Caco-2 (cell line): ENCODE measurements around the gene NFKBIA. TPM values are rescaled to one million over a fixed set of nuclear protein-coding genes. Genes with fewer than 3 reads are reported as not detected.

Source experiments
- BruUV-seq: library from RNA; stranded (reverse); fragments of 400-500 nt; replicated peaks from 2 replicates; lab custom pipeline; 2021; lab: Mats Ljungman, UMichigan
- CTCF ChIA-PET: fragments of 300-600 bp; sonication (Branson Sonifier 250); formaldehyde crosslinking; loops from one replicate; lab custom pipeline; 2022; ENCODE audit warnings: antibody characterized with exemption; lab: Charles Lee
- POLR2A ChIA-PET: fragments of 300-600 bp; sonication (Branson Sonifier 250); formaldehyde crosslinking; loops from one replicate; lab custom pipeline; 2022; ENCODE audit warnings: antibody characterized with exemption; lab: Charles Lee
- DNase-seq, 2 experiments: peaks; one replicate each; pipeline versions ENCODE4 v3.0.0 to v3.0.0-alpha.2; 2020 to 2022
- H3K27me3 ChIP-seq: replicated peaks from 2 replicates; pipeline ENCODE4 v1.6.0; 2011; ENCODE audit warnings: low read length; ENCODE audit not compliant: control insufficient read depth, insufficient read depth
- H3K36me3 ChIP-seq: 2 replicates; pipeline ENCODE4 v1.5.1; 2011; ENCODE audit warnings: low read length; ENCODE audit not compliant: control insufficient read depth, insufficient read depth
- H3K4me1 ChIP-seq: fragments of 250-450 bp; sonication (Bioruptor Pico); 2 replicates; pipeline ENCODE4 v1.5.1; 2020; ENCODE audit warnings: mild to moderate bottlenecking
- H3K4me3 ChIP-seq: 2 replicates; pipeline ENCODE4 v1.5.1; 2011; ENCODE audit warnings: low read depth, mild to moderate bottlenecking, control low read depth, low read length
- H3K9me3 ChIP-seq: fragments of 250-450 bp; sonication (Bioruptor Pico); 2 replicates; pipeline ENCODE4 v1.5.1; 2020; ENCODE audit warnings: mild to moderate bottlenecking, moderate library complexity
- H3K27ac Mint-ChIP-seq: one replicate; pipeline ENCODE4 v1.8.0; 2022; ENCODE audit warnings: mixed read lengths; ENCODE audit not compliant: unreplicated experiment
- H3K27me3 Mint-ChIP-seq: one replicate; pipeline ENCODE4 v1.8.0; 2022; ENCODE audit warnings: mixed read lengths; ENCODE audit not compliant: insufficient read depth, unreplicated experiment
- H3K36me3 Mint-ChIP-seq: one replicate; pipeline ENCODE4 v1.8.0; 2022; ENCODE audit warnings: mild to moderate bottlenecking, mixed read lengths; ENCODE audit not compliant: insufficient read depth, unreplicated experiment
- H3K4me1 Mint-ChIP-seq: one replicate; pipeline ENCODE4 v1.8.0; 2022; ENCODE audit warnings: low read depth, mixed read lengths; ENCODE audit not compliant: unreplicated experiment
- H3K4me3 Mint-ChIP-seq: one replicate; pipeline ENCODE4 v1.8.0; 2022; ENCODE audit warnings: mild to moderate bottlenecking, moderate library complexity, mixed read lengths; ENCODE audit not compliant: unreplicated experiment
- H3K9me3 Mint-ChIP-seq: one replicate; pipeline ENCODE4 v1.8.0; 2022; ENCODE audit warnings: mixed read lengths; ENCODE audit not compliant: unreplicated experiment
- CTCF ChIP-seq, 2 experiments: fragments of 200-600 bp in 1 of 2; IDR thresholded peaks; 1 replicate in 1 of 2; 2 replicates in 1 of 2; pipeline versions ENCODE4 v1.5.1 to v1.8.0; 2011 to 2022; ENCODE audit warnings: antibody characterized with exemption in 1 of 2, control low read depth in 1 of 2, inconsistent platforms in 1 of 2, low read depth in 1 of 2, low read length in 1 of 2, mild to moderate bottlenecking in 1 of 2, moderate library complexity in 1 of 2; ENCODE audit not compliant: insufficient read depth in 1 of 2, severe bottlenecking in 1 of 2, unreplicated experiment in 1 of 2
- intact Hi-C: fragments of 100-400 bp; cut with micrococcal nuclease; formaldehyde crosslinking; loops from one replicate; pipeline ENCODE4 v1.10.0; 2022; ENCODE audit not compliant: unreplicated experiment
- total RNA-seq: library from RNA; stranded (reverse); gene quantifications from 2 replicates; pipeline ENCODE4 v1.2.3, GENCODE V29; 2022

Gene NFKBIA
- total RNA-seq, 1 experiment from 2014 or later: 33.4 TPM

GRCh38 chr14:35420036-35420811 lies 15.7 kb upstream of the NFKBIA start:
- no peak overlapping the region for H3K4me3 ChIP-seq
- no peak overlapping the region for H3K4me3 Mint-ChIP-seq
- no peak for DNase-seq
- peaks cover 12% of the 10 kb centered on the region for H3K9me3 Mint-ChIP-seq
- no peaks in the 10 kb centered on the region for H3K36me3 Mint-ChIP-seq
- intact Hi-C loops: loop anchor here (10.0 kb wide), 1 partner anchor 1085 kb away; no protein-coding TSS in a partner anchor
- no peaks in the 10 kb centered on the region for H3K27me3 ChIP-seq
- no peak overlapping the region for H3K27ac Mint-ChIP-seq
- H3K9me3 ChIP-seq: peaks cover 4% of the 10 kb centered on the region; the same call in 1 of the 2 replicates
- POLR2A ChIA-PET: no interaction called here
- H3K27me3 Mint-ChIP-seq: no peaks in the 10 kb centered on the region
- no peaks in the 10 kb centered on the region for H3K4me1 ChIP-seq
- no peak for TF ChIP-seq CTCF (IDR thresholded peaks at IDR 0.05; ENCODE audit: insufficient read depth in 1 of 2, low read depth in 1 of 2, low read length in 1 of 2, severe bottlenecking in 1 of 2, unreplicated experiment in 1 of 2)
- no peaks in the 10 kb centered on the region for H3K4me1 Mint-ChIP-seq
- no TSS peak for BruUV-seq
- CTCF ChIA-PET: no interaction called here
- no peaks in the 10 kb centered on the region for H3K36me3 ChIP-seq

DNA sequence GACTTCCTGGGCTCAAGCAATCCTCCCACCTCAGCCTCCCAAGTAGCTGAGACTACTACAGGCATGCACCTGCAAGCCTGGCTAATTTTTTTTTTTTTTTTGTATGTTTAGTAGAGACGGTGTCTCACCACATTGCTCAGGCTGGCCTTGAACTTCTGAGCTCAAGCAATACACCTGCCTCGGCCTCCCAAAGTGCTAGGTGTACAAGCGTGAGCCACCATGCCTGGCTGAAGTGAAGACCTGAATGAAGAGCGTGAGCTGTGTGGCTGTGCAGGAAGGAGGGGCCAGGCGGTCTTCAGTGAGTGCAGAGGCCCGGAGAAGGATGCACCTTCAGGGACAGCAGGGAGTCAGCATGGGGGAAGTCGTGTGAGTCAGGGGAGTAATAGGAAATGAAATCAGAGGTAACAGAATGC lies 14.9 kb upstream of the NFKBIA start:
- no peak overlapping the region for H3K4me3 ChIP-seq
- TF ChIP-seq CTCF (IDR thresholded peaks at IDR 0.05; ENCODE audit: insufficient read depth in 1 of 2, low read depth in 1 of 2, low read length in 1 of 2, severe bottlenecking in 1 of 2, unreplicated experiment in 1 of 2): no peak
- Mint-ChIP-seq H3K27ac (no peak overlapping the region), H3K9me3 (peaks cover 9% of the 10 kb centered on the region), H3K4me1 (no peaks in the 10 kb centered on the region), H3K4me3 (no peak overlapping the region), H3K36me3 (no peaks in the 10 kb centered on the region), H3K27me3 (no peaks in the 10 kb centered on the region)
- no peaks in the 10 kb centered on the region for H3K4me1 ChIP-seq
- intact Hi-C loops: loop anchor here (10.0 kb wide), 1 partner anchor 745 kb away; no protein-coding TSS in a partner anchor
- no peaks in the 10 kb centered on the region for H3K27me3 ChIP-seq
- DNase-seq: no peak
- ChIA-PET CTCF (no interaction called here), POLR2A (no interaction called here)
- peaks cover 4% of the 10 kb centered on the region; the same call in 1 of the 2 replicates for H3K9me3 ChIP-seq
- no TSS peak for BruUV-seq
- H3K36me3 ChIP-seq: no peaks in the 10 kb centered on the region

GRCh38 chr14:35418093-35418492 lies 13.5 kb upstream of the NFKBIA start:
- BruUV-seq: no TSS peak

More at GRCh38 chr14:35418093-35418492, 13.5 kb upstream of the NFKBIA start:
- no peak for DNase-seq
- intact Hi-C loops: loop anchor here (10.0 kb wide), 1 partner anchor 743 kb away; no protein-coding TSS in a partner anchor
- Histone ChIP-seq H3K4me3 (no peak overlapping the region), H3K36me3 (no peaks in the 10 kb centered on the region), H3K9me3 (no peaks in the 10 kb centered on the region), H3K4me1 (no peaks in the 10 kb centered on the region), H3K27me3 (no peaks in the 10 kb centered on the region)
- Mint-ChIP-seq H3K36me3 (no peaks in the 10 kb centered on the region), H3K27me3 (no peaks in the 10 kb centered on the region), H3K4me1 (peaks cover 3% of the 10 kb centered on the region), H3K4me3 (no peak overlapping the region), H3K9me3 (no peaks in the 10 kb centered on the region), H3K27ac (no peak overlapping the region)
- no peak for TF ChIP-seq CTCF (IDR thresholded peaks at IDR 0.05; ENCODE audit: insufficient read depth in 1 of 2, low read depth in 1 of 2, low read length in 1 of 2, severe bottlenecking in 1 of 2, unreplicated experiment in 1 of 2)
- ChIA-PET CTCF (no interaction called here), POLR2A (no interaction called here)
